Measurements from ENCODE around the gene FANCI.

FANCI gene

DNA sequence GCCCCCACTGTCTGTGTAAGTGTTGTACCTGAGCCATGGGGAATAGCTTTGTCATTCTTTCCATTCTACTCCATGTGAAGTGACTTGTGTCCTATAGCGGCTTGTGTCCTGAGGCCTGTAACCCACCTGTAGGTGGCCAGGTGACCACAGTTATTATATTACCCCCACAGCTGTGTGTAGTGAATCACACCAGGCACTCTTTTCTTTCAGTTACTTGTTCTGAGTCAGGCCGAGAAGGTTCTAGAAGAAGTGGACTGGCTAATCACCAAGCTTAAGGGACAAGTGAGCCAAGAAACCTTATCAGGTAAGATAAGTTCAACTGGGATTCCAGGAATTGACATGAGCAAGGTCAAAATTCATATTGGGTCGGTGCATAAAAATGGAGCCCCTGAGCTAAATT is 61.6 kb downstream of the FANCI start:
- DNase-seq (ENCODE audit: low read depth in 2 of 2, low spot score in 1 of 2), result no peak

DNA sequence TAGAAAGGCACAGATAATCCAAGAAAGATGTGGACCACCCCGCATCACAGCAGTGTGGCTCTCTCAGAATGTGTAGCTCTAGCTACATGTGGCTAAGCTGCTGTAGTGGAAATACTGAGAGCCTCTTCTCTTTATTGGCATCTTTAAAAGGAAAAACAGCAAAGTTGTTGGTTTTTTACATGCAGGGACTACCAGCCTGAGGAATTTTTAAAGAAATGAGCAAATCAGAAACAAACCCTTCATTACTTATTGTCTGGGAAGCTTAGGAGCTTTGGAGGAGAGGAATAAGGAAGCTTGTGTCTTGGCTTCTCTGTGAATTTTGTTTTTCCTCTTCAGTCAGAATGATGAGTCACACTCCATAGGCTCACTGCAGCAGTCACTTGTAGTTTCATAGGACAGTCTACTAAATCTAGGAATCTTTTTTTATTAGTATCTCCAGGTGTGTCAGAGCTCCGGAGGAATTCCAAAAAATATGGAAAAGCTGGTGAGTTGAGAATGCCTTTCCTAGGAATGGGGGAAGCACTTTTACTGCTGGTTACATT is 63.3 kb downstream of the FANCI start:
- no peak for DNase-seq (ENCODE audit: low read depth in 2 of 2, low spot score in 1 of 2)

DNA sequence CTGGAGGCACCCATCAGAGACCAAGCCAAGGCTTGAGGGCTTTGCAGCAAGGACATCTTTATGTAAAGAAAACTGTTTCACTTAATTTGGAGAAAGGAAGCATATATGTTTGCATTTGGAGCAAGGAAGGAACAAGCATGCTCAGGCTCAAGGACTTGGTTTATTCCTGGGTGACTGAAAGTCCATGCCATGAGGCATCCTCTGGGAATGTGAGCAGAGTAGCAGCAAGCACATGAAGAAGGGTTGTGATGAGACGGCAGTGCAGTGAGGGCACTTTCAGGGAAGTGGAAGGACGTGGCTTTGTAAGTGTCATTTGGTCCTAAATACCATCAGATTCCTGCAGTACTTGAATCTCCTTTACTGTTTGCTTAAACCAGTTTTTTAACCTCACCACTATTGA is 64.0 kb downstream of the FANCI start:
- DNase-seq (ENCODE audit: low read depth in 2 of 2, low spot score in 1 of 2), result no peak

DNA sequence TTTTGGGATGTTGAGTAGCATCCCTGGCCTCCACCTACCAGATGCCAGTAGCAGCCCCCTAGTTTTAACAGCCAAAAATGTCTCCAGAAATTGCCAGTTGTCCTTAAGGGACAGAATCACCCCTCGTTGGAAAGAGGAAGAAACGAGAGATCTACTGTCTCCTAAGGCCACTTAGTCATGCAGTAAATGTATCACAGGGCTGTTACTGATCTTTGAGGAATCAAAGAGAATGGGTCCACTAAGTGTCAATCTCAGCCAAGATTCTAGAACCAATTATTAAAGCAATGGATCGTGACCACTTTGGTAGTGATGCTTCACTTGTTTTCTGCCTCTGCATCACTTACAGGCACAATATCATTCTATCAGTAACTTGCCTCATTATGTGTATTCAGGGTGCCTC is 64.5 kb downstream of the FANCI start:
- no peak for DNase-seq (ENCODE audit: low read depth in 2 of 2, low spot score in 1 of 2)

DNA sequence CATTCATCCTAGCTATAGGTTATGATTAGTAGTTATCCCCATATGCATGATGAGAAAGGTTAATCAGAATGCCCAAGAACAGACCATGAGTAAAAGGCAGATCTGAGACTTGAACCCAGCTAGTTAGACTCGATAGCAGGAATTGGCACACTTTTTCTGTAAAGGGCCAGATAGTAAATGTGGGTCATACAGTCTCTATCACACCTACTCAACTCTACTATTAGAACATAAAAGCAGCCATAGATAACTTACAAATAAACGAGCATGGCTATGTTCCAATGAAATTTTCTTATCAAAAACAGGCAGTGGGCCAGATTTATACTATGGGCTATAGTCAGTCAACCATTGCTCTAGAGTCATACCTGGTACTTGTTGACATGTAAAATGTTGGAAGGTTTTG is 66.2 kb downstream of the FANCI start:
- no peak for DNase-seq (ENCODE audit: low read depth in 2 of 2, low spot score in 1 of 2)

DNA sequence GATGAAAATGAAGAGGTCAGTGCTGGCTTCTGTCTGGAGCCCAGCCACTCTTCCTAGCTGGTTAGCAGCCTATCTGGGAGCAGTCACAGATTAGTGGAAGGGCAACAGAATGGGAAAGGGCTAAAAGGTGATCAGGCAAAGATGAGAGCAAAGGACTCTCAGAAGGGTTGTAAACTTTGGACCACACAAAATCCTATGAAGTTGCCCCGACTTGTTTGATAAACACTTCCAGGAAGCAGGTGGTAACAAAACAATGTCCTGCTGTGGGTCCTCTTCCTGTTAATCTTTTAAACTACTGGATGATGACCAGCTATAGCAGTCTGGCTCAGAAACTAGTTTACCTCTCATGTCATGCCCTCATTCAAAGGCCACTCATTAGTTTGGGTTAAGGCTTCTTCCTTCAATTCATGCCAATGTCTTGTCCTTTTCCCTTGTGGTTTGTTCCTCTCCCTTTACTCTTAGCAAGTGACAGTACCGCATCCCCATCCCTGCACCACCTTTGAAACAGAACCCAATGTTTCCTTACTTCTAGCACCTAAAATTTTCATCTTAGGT is 71.7 kb downstream of the FANCI start:
- DNase-seq (ENCODE audit: low read depth in 2 of 2, low spot score in 1 of 2), result no peak

DNA sequence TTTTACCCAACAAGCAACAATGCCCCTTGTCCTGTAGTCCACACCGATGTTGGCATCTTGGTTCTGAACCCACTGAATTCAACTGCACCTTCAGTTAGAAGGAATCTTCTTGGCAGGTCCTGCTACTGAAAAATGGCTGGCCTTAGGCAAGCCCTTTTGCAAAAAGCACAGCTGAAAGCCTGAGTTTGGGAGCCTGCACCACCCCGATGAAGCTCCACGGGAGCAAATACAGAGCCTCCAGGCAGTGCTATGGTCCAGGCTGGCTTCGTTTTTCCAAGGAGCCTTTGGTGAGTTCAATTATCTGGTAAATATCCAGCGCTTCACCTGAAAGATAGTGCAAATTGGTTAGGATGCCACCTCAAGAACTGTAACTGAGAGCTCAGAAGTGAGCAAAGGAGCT is 72.7 kb downstream of the FANCI start:
- no peak for DNase-seq (ENCODE audit: low read depth in 2 of 2, low spot score in 1 of 2)

DNA sequence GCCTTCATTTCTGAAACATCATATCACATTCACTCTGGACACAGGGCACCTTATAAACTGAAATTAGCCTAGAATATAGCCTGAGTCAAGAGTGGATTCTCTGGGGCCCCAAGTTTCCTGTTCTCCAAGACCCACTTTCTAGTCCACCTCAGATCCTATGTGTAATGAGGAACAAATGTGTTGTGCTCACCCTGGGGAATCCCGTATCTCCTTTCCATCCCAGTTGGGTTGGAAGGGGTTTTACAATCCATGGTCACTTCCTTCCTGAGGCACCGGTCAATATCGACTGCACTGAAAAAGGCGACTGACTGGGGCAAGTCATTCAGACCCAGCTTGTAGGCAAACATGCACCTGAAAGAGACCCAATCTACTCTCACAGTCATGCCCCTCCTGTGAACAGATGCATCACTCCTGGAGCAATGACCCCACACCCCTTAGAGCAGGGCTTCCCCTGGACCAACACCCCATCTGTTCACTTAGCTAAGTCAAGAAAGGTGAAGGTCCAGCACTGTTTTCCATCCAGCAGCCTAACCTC is 73.5 kb downstream of the FANCI start:
- DNase-seq (ENCODE audit: low read depth in 2 of 2, low spot score in 1 of 2), result no peak

DNA sequence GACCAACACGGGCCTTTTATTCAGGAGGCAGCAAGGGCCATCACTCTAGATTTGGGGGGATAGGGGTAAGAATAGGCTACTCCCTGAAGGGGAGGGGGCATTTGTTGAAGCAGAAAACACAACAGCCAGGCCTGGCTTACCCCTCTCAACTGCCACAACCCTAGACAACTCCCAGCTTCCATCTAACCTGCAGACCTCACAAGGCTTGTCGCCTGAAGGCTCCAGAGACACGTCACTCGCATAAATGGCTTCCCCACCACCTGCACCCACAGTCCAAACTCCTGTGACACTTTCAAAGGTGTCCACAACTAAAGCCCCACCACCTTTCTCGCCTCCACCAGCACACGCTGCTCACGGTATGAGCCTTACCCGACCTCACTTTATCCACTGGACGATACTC is 75.9 kb downstream of the FANCI start:
- DNase-seq (ENCODE audit: low read depth in 2 of 2, low spot score in 1 of 2), result no peak

DNA sequence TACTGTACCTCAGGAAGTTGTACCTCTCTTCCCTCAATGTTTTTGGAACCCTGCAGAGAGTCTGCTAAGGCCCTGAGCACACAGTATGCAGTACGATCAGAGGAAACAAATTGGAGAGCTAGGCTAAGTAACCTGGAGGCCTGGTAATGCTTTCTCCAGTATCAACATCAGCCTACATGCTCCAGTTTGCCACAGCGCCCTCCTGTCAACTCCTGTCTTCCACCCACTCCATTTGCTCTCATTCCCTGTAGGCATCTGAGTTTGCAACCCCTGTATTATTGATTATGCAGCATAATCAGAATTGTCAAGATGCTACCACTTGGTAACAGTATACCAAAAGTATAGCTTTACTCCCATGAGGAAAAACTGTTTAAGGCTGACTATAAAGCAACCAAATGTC is 76.4 kb downstream of the FANCI start:
- DNase-seq (ENCODE audit: low read depth in 2 of 2, low spot score in 1 of 2), result no peak

DNA sequence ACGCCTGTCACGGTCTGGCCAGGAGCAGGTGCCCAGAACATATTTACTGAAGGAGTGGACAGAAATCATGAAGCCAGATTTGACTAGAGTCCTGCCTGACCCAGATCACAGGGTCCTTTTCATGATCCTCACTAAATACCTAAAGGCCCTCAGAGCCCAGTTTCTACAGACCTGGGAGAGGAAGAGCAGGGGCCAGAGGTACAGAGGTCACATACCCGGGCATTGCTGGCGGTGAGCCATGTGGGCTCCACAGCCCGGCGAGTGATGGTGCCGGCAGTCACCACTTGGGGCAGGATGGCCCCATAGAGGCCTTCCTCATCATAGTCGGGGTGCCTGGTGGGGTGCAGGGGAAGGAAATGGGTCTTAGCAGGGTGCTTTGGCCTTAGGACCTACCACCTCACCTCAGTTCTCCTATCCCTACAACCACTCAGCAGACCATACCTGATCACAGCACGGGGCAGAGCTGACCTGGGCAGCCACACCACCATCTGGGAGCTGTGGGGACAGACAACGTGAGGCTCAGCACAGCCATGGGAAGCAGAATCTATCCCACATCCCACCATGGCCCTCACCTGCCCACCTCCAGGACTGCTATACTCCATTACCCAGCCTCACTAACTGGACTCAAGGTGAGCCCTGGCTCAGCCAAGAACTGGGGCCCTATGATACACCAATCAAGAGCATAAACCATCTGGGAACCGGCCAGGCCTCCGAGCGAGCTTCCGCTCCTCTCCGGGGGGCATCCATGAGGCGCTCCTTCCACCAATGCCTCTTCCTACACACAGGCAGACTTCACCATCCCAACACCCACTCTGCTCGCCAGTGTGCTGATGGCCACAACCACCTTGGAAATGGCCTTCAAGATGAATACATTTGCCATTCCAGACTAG is 78.0 kb downstream of the FANCI start:
- no peak for DNase-seq (ENCODE audit: low read depth in 2 of 2, low spot score in 1 of 2)

DNA sequence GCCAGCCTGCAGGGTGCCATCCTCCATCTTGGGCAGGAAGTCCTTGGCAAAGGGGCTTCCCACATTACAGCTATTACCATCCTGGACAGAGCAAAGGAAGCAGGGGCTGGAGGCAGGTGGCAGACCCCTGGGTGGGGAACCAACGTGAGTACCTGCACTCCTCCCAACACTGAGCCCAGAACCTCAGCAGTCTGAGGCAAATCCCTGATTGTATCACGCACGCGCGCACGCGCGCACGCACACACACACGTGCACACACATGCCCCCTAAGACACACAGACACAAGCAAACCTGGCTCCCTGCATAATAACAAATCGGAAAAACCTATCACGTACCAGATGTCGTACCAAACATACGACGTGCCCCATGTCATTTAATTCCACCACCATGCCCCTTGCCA is 79.0 kb downstream of the FANCI start:
- DNase-seq (ENCODE audit: low read depth in 2 of 2, low spot score in 1 of 2), result no peak

DNA sequence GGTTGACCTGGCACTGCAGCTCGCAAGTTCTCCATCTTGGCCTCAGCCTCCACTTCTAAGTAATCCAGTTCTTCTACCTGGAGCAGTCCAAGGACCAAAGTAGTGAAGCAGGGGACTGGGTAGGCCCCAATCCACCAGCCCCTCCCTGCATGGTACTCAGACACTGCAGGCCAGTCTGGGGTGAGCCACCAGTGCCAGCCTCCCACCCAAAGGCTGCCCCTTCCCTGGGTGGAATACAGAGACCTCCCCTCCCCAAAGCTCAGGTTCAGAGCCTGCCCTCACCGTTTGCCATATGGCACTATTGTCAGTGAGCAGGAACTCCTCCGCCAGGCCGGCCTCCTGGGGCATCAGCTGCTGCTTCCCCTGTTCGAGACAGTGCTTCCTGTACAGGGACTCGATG is 80.0 kb downstream of the FANCI start:
- no peak for DNase-seq (ENCODE audit: low read depth in 2 of 2, low spot score in 1 of 2)

DNA sequence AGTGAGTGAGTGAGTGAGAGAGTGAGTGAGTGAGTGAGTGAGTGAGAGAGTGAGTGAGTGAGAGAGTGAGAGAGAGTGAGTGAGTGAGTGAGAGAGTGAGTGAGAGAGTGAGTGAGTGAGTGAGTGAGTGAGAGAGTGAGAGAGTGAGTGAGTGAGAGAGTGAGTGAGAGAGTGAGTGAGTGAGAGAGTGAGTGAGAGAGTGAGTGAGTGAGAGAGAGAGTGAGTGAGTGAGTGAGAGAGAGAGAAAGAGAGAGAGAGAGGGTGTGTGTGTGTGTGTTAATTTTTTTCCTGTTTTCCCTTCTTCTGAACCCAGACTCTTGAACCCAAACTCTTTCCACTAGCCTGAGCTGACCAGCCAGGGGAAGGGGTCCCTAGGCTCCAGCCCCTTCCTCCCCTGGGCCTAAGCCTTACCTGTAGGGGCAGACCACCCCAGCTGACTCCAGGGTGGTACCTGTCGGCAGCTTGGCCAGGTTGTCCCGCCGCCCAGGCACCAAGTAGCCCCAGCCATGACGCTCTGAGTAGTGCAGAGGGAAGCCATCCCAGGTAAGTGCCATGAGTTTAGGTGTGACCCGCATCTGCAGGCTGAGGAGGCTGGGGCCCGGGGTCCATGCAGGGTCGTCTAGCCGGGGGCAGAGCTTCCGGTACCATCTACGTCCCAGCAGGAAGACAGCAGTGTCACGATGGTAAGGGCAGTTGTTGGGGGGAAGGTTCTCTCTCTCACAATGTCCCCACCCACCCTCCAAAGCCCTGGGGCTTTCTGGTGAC is 81.4 kb downstream of the FANCI start:
- DNase-seq (ENCODE audit: low read depth in 2 of 2, low spot score in 1 of 2), result no peak

DNA sequence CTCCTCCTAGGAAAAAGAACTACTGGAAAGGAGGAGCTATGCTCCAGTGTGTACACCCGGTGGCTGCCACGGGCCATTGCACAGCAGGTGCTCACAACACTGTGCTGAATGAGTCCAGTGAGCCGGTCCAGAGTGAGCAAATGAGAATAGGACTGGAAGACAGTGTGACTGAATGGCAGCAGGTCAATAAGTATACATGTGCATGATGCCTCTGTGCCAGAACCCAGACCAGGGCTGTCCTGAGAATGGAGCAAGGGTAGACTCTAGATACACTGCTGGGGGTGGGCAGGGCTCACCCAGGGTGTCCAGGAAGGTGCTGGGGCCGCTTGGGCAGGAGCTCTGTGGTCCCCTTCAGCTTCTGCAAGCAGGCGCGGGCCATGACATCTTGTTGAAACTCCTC is 82.5 kb downstream of the FANCI start:
- DNase-seq (ENCODE audit: low read depth in 2 of 2, low spot score in 1 of 2), result no peak

DNA sequence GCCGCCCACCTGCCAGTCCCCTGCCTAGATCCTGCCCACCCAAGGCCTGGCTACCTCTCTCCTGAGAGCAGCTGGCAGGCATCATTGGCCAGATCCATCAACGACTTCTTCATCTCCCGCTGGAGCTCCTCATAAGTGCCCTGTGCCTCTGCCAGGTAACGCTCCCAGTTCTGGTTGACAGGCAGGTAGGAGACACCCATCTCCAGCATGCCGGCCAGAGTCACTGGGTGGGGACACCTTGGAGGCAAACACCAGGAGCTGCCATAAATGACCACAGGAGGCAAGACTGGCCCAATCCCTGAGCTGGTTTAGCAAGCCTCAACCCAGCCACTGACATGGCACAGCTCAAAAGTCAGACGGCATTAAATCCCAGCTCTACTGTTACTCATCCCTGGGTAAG is 83.3 kb downstream of the FANCI start:
- DNase-seq (ENCODE audit: low read depth in 2 of 2, low spot score in 1 of 2), result no peak

DNA sequence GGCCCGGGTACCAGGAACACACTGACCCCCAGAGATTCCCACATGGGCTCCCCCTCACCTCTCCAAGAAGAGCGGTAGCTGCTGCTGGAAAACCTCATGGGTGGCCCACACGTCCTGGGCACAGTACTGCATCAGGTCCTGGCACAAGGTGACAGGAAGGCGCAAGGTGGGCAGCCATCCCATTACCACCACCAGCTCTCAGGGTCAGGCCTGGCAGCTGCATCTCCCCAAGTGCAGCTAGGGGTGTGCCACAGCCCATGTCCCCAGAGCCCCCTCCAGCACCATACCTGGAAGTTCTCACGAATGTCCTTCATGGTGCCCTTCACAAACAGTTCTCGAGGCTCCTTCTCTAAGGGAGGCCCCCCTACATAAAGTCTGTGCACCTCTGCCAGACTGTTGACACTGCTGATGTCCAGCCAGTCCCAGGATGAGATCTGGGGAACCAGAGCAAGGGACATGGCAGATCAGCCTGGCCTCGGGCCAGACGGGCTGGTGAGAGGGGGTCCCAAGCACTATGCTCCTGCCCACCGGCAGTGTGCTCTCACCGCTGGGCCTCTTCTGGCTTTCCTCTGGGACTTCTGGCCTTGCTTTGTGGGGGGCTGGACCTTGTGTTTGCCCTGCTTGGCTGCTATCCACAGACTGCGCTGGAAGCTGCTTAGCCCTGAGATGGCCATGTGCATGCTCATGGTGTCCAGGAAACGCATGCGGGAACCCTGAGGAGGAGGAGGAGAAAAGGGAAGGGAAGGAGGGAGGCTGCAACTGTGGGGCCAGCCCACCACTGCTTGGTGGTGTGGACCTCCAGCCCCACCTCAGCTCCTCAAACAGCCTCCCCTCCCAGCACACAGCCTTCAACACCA is 84.8 kb downstream of the FANCI start:
- DNase-seq (ENCODE audit: low read depth in 2 of 2, low spot score in 1 of 2), result no peak

DNA sequence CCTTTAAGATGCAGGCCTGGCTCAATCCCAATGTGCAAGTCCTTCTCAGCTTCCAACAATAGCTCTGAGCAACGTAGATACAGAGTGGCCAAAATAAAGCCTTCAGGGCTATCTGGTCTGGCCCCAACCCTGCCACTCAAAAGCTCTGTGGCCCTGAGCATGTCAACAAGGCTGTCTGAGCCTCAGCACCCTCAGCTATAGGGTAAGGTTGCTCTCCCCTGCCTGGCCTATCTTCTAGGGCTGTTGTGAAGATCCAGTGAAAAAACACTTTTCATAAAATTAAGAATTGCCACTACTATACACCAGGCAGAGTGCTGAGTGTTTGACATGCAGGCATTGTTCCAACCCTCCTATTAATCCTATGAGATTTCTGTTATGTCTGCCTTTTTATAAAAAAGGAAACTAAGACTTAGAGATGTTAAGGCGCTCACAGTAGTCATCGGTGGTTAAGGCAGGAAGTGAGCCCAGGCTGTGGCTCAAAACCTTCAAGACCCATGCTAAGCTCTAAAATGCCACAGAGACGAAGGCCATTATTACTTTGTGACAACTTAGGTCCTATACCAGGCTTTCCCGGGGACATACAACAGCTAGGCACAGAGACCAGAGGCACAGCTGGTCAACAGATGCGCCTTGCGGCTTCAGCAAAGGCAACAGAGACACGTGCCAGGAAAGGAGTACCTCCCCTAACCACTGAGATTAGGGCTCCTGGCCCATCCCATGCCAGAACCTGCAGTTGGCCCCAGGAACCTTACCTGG is 85.7 kb downstream of the FANCI start:
- DNase-seq (ENCODE audit: low read depth in 2 of 2, low spot score in 1 of 2), result no peak

DNA sequence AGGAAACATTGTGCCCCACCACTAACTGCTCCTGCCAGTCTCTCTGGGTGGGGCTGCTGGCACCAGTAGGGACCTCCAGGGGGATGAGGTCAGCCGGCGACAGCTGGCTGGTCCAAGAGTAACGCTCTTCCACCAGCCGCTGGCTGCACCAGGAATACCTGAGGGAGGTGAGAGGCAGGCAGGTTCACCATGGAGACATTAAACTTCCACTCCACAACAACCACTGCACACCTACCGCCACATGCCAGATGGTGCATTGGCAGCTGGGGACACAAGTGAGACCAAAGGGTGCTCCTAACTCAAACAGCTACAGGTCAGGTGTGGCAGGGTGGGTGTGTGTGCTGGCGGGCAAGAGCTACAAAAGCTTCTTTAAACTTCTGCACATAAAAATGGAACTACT is 86.3 kb downstream of the FANCI start:
- DNase-seq (ENCODE audit: low read depth in 2 of 2, low spot score in 1 of 2), result no peak

Data from stimulated activated CD8-positive, alpha-beta memory T cell treated with anti-CD3 and anti-CD28 coated beads, Interleukin-4, amount 100 ng/mL, for 1 hour (primary cell).